Islet of Langerhans (tissue), 1 donor: ENCODE results near the gene HCN4.

Source experiments
- FAIRE-seq: peaks from one replicate; lab custom pipeline; 2011; peaks lifted over from hg19 to GRCh38; lab: Jason Lieb, UNC

HCN4 gene

DNA sequence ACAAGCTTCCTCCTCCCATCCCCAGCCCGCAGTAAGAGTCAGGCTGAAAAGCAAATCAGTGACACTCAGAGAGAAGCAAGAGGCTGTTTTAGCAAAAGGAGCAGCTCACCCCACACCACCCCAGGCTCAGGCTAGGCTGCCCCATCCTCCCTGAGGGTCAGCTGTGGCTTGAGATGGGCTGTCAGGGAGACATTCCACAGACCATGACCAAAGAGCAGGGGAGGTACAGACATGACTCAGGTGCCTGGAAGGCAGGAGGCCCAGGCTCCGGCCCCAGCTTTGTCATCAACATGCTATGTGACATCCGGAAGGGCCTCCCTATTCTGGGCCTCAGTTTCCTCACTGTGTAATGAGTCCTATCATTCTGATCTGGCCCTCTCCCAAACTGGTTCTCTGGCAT, 24.7 kb downstream of the HCN4 start:
- FAIRE-seq = no peak

DNA sequence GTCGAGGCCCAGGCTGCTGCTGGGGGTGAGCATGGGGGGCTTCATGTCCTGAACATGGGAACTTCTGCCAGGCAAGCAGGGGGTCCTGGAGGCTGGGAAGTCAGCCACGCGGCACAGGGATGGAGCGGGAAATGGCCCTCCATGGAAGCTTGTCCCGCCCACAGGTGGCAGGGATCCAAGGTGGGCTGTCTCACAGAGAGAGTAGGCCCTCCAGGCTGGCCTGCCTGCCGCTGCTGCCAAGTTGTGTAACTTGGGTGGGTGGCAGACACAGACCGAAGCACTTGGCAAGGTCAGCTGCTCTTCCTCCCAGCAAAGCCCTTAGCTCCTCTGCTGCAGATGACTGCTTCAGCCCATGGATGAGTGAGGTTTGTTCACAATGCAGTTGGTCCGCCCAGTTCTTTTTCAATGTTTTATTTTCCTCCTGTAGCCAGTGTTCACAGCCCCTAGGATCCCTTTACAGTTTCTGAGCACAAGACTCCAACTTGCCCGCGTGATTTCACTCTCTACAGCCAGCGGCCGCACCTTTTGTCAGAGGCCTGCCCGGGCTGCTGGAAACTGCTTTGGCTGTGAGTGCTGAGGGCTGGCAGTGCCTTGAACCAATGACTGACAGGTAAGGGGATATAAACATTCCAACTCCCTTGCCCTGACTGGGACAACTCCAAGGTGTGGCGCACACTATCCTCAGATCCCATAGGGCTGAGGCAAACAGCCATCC, 26.7 kb downstream of the HCN4 start:
- FAIRE-seq = no peak

DNA sequence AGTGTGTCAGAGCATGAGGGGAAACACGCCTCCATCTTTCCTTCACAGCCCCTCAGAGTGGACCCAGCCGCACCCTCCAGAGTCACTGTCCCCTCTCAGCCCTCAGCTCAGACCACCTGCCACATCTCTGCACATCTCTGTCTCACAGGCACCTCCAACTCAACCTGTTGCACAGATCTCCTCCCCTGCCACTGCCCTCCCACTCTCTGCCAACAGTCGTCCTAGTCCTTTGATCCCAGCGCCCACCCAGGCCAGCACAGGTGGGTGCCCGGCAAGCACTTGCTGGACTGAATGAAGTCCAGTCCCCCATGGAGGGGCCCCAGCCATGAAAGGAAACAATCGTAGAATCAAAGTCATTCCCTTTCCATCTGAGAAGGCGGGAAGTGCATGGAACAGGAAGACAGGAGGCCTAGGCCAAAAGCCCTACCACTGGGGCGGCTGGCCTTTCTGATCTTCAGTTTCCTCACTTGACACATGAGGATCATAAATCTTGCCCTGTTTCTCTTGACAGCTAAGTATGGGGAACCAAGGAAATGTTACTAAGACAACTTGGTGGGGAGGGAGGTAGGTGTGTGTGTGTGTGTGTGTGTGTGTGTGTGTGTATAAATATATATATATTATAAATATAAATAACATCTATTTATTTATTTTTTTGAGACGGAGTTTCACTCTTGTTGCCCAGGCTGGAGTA, 28.1 kb downstream of the HCN4 start:
- FAIRE-seq = no peak

DNA sequence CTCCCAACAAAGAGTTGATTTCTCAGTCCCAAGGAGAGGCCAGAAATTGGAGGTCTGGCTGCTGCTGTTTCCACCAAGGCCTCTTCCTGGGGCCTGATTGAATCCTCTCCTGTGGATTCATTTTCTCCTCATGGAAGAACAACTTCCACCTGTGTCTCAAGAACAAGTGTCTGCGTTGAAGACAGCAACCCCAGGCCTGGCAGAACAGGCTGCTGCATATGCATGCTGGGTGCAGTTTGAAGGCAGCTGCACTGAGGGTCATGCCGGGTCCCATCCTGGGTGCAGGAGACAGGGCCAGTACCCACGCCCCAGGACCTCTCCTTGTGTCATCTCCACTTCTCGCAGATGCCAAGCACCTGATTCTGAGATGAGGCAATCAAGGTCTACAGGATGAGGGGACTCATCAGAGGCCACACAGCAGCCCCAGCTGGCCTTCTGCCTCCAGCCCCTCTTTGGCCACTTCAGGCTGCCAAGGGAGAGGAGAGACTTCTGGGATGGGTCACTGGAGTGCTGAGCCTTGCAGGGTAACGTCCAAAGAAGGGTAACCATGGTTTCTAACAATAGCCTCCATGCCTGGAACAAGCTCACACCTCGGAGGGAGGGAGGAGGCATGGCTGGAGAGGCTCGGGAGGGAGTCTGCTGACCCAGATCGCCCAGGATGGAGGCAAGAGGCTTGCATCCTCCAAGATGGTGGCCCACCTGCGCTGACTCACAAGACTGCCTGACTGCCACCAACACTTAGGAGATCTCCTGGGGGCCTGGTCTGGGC, 30.0 kb downstream of the HCN4 start:
- FAIRE-seq = no peak

DNA sequence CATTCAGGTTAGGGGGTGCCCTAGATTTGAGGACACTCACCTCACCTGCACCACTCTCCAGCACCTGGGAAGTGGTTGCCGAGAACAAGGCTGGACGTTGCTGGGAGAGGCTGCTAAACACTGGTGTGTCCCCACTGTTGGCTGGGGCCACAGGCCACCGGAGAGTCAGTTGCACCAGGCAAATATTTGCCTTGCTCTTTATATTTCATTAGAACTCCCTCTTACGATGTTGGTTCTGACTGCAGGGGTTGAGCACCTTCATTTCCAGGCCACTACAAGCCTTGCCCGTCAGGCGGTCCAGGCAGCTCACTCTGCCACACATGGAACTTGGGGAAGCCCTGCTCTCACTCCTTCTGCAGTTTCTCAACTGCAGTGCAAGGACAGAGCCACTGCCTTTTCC, 30.7 kb downstream of the HCN4 start:
- FAIRE-seq = peak; percentile 36

DNA sequence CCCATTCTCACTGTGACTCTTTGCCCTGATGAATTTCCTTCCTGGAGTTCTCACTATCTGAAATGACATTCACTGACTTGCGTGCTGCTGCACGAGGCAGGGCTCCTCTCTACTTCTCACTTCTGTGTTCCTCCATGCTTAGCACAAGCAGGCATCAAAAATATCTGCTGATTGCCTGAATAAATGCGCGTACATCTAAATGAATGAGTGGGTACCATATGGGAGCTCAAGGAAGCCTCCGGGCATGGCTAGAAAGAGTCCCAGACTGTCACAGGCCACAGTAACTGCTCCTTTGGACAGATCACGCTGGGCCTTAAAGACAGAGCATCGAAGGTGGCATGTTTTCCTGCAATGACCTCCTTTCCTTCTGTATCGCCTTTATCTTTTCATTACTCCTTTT, 31.6 kb downstream of the HCN4 start:
- no peak for FAIRE-seq

DNA sequence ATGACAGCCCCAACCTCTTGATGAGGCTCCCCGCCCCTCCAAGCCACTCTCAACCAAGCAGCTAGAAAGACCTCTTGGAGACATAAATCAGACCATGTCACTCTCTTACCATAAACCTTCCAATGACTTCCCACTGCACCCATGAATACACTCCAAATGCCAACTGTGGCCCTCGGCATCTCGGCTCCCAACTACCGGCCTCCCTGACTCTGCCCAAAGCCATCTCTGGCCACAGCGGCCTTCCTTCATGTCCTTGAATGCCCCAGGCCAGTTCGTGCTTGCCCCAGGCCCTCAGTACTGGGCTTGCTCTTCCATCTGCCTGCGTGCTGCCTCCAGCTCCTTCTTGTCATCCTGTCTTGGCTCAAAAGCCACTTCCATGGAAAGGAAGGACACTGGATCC, 32.0 kb downstream of the HCN4 start:
- no peak for FAIRE-seq

DNA sequence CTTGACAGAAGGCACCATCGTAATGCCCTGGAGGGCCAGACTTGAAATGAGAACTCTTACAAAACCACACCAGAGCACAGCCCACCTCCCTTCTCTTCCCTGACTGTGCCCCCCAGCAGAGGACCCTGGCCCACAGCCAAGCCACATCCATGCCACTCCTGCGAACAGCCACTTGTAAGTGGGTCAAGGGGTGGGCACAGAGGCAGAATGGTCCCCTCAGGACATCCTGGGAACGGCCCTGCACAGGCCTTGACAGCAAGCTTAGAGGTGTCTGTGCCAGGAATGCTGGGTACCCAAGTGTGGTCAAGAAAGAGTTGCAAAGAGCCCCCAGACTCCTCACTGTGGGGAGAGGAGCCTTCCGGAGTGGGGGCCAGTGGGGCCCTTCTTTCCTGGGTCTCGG, 33.3 kb downstream of the HCN4 start:
- no peak for FAIRE-seq

DNA sequence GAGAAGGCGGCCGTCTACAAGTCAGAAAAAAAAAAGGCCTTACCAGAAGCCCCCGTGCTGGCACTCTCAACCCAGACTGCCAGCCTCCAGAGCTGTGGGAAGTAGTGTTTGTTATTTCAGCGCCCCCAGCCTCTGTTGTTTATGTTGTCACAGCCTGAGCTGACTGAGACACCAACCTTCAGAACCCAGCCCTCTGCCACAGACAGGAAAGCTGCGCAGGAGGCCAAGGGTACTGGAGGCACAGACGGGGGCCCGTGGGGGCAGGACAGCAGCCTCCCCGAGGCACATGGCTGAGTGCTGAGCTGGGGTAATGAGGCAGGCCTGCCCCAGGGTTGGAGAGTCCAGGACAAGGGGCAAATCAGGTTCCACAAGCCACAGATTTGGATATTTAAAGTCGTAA, 33.7 kb downstream of the HCN4 start:
- no peak for FAIRE-seq

DNA sequence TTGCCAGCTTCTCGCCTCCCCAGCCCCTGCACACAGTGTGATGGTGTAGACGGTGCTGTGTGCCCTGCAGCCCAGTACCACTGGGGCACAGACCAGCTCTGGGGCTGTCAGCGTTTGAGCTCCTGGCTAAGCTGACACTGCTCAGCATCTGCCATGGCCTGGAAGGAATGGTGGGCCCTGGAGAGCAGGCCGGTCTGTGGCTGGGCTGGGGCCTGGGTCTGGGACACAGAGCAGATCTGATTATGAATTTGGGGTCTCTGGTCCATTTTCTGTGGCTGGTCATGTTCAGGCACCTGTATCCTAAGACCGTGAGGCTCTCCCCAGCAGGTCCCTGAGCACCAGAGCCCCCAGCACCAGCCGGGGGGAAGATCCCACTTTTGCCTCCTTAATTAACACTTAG, 34.7 kb downstream of the HCN4 start:
- FAIRE-seq = no peak

DNA sequence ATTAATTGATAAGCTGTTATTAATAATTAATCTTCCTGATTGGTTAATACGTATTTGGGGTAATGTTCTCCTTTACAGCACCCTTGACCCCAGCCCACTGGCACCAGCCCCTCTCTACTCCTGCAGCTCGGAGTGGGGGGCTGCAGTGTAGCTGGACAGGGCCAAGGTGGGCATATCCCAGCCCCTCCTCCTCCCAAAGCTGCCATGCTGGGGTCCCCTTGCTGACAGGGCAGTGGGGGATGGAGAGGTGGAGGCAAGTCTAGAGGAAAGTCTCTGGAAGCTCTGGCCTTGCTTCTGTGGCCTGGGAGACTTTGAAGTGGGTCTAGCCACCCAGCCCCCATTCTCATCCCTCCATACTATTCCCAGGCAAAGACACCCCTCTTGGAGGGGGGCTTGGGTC, 35.8 kb downstream of the HCN4 start:
- no peak for FAIRE-seq

DNA sequence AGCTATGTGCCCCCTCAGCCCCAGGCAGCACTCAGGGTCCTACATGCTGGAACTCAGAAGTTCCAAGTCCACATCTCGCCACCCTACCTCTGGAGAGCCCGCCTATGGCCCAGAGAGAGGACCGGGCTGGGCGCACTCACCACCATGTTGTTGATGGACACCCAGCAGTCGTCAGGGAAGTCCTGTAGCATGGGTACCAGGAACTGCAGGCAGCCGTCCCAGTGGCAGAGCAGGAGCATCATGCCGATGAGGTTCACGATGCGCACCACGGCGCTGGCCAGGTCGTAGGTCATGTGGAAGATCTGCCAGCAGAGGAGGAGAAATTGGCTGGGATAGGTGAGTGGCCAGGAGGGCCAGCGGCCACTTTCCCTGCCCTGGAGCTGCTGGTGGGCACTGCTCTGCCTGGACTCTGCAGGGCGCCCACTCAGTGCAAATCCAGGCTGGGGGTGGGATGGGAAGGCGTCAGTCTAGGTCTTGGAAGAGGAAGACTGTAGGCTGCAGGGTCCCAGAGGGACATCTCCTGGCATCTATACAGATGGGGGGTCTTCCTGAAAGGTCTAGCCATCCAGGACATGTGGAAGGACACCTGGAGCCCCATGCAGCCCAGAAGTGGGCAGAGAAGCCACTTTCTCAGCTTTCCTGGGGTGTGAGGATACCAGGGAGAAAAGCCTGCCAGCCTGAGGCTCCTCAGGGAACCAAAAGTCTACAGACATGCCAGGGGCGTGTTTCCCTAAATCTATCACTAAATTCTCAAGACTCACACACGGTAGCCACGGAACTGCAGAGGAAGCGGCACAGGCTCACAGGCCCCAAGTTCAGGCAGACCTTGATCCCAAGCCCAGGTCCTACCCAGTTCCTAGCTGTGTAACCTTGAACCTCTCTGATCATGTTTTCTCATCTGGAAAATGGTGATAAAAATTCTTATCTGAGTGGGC, 36.5 kb downstream of the HCN4 start:
- no peak for FAIRE-seq

DNA sequence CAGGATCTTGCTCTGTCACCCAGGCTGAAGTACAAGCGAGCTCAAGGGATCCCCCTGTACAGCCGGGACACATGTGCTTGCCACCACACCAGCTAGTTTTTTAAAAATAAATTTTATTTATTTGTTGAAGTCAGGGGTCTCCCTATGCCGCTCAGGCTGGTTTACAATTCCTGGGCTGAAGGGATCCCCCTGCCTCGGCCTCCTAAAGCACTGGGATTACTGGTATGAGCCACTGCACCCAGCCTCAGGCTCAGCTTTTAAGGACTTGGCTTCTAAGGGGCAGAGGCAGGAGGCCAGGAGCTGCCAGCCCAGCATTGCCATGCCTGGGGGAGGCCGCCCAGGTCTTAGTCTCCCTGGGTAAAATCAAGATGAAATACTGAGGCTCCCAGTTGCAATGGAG, 37.3 kb downstream of the HCN4 start:
- FAIRE-seq = no peak

DNA sequence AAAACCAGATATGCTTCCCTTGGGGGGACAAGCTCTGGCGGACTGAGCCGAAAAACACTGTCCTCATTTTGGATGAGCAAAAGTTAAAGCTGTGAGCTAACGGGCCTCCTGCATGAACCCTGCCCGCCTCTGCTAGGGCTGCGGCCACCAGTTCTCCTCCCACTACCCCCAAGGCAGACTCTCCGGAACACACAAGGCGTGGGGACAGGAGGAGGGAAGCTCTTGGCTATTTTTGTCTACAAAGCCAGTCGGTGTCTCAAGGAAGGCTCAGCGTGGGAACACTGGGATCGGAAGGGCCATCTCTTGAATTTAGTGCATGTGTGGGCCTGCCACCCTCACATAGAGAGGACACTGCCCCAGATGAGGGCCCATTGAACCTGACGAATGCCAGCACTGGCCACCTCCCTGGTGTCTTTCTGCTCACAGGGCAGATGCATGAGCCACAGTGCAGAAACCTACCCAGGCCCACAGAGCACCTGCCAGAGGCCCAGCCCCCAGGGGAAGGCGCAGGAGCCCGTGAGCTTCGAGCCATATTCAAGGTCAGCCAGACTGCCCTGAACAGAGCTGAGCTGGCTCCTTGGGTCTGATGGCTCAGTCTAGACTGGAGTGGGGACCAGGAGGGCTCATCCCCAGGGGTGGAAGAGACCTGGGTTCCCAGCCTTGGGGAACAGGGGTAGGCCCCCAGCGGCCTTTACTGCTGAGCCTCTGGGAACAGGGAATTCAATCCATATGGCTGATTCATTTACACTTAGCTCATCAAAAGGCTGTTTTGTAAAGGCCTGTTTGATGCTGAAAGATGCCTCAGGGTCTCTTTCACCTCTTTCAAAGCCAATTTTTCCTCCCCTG, 38.3 kb downstream of the HCN4 start:
- FAIRE-seq = no peak

DNA sequence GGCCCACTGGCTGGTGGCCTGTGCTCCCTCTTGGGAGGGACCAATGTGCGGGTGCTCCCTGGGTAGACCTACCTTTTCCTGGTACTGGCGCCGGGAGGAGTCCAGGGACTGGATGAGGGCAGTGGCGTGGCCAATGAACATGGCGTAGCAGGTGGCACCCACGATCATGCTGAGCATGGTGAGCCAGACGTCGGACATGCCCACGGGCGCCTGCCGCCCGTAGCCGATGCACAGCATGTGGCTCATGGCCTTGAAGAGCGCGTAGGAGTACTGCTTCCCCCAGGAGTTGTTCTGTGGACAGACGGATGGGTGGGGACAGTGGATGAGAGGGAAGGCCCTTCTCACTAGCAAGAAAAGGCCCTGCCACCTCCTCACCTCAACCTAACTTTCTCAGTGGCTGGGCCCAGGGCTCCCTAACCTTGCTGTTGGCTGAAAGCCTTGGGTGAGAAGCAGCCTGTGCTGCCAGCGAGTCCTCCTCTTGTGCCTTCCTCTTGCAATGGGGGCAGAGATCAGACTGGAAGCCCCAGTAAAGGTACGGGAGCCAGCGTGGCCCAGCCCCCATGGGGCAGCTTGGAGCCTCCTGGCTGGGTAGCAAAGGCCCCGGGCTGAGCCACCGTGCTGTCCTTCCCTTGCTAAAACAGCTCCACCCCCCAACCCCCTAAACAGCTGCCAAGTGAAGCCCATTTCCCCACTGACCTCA, 39.1 kb downstream of the HCN4 start:
- FAIRE-seq = no peak

DNA sequence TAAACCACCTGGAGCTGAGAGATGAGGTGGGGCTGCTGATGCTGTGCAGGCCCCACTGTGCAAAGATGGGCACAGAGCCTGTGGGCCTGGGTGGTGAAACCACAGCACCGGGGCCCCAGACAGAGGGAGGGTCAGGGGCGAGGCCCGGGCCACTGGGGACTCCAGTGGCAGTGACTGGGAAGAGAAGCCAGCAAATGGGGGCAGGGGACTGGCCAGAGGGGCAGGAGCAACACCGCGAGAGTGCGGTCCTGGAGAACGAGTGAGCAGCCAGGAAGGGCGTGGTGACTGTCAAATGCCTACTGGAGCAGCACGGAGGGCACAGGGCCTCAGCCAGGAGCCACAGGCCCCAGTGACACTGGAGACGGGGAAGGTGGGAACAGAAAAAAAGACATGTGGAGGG, 39.8 kb downstream of the HCN4 start:
- FAIRE-seq = no peak

DNA sequence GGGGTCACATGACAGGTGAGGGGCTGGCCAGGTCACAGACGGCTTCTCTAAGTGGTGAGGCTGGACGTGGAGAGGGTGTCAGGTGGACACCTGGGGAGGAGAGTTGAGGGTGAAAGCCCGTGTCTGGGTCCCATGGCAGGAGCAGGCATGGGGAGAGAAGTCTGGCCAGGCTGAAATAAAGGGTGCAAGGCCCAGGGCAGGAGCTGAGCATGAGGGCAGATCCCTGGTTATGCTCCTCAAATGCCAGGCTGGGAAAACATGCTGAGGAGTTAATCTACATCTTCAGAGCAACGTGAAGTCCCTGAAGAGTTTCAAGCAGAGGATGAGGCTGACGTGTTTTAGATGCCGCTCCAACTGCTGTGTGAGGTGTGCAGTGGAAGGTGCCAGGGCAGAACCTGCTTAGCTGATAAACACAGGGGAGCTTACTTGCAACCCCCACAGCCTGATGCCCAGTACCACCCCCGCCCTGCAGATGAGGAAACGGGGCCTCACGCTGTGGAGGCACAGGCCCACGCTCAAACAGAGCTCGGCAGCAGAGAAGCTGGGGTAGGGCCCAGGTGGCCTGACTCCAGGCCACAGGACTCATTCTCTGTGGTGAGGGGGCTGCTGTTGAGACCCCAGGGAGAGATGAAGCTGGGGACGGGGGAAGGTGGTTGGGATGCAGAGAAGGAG, 40.5 kb downstream of the HCN4 start:
- no peak for FAIRE-seq

DNA sequence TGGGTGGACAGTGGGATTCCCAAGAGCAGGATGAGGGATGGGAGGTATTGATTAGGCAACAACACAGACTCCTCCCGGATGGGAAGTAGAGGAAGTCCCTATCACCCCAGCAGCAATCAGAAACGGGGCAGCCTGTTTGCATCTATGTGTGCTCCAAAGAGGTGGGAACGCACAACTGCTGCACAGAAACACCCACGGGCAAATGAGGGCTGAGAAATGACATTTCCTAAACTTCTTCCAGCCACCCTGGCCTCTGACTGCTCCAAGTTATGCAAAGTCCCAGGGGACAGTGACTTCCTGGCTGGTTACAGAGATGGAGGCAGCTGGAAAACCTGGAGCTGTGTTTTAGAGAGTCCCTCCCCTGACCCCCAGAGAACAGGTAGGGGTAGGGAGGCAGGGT, 42.6 kb downstream of the HCN4 start:
- no peak for FAIRE-seq

DNA sequence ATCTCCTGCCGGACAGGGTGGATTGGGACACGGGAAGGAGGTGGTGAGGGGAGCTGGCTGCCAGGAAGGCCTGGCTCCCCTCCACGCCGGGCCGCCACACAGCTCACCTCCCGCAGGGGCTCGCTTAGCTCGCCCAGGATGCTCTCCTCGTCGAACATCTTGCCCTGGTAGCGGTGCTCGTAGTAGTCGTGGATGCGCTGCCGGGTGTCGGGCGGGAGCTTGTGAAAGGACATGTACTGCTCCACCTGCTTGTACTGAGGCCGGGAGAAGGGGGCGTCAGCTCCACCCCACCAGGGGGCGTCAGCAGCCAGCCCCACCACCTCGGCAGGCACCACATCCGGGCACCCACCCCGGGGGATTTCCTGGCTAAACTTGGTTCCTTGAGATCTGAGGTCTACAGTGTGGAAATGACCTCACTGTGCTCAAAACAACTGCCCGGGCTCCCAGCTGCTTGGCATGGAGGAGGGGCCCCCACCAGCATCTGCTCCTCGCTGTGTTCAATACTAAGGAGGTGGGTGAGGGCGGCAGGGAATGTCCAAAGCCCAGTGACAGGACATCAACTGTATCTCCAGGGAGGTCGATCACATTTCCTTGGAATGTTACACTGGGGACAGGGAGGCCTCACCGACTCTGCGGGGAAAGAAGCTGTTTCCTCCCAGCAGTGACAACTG, 43.4 kb downstream of the HCN4 start:
- no peak for FAIRE-seq
